Osteoblast (primary cell): ENCODE data around the gene WNK1. TPM values are rescaled to one million over a fixed set of nuclear protein-coding genes. Genes with fewer than 3 reads are reported as not detected.

Source experiments
- DNase-seq: peaks from one replicate; pipeline ENCODE4 v3.0.0; 2011; ENCODE audit warnings: low spot score, mixed read lengths; ENCODE audit not compliant: insufficient read length; ENCODE audit errors: missing footprints
- H2AFZ ChIP-seq: 2 replicates; pipeline ENCODE4 v1.6.0; 2011; ENCODE audit warnings: mild to moderate bottlenecking, low read length
- H3K27ac ChIP-seq: 2 replicates; pipeline ENCODE4 v1.5.1; 2011; ENCODE audit warnings: mild to moderate bottlenecking, low read depth, low read length, moderate library complexity
- H3K27me3 ChIP-seq: 2 replicates; pipeline ENCODE4 v1.6.0; 2012; ENCODE audit warnings: mild to moderate bottlenecking, control low read depth, inconsistent platforms, low read length, moderate library complexity; ENCODE audit not compliant: insufficient read depth
- H3K36me3 ChIP-seq: 2 replicates; pipeline ENCODE4 v1.5.1; 2011; ENCODE audit warnings: mild to moderate bottlenecking, low read length, control low read depth, moderate library complexity; ENCODE audit not compliant: insufficient read depth
- H3K4me1 ChIP-seq: 2 replicates; pipeline ENCODE4 v1.5.1; 2011; ENCODE audit warnings: mild to moderate bottlenecking, low read length, control low read depth, moderate library complexity; ENCODE audit not compliant: insufficient read depth
- H3K4me2 ChIP-seq: 2 replicates; pipeline ENCODE4 v1.6.0; 2011; ENCODE audit warnings: mild to moderate bottlenecking, low read length; ENCODE audit not compliant: insufficient read depth
- H3K4me3 ChIP-seq: fragments of 200-600 bp; sonication (generic); 3 replicates; pipeline ENCODE4 v1.5.1; 2012; ENCODE audit warnings: mild to moderate bottlenecking, low read length, inconsistent platforms; ENCODE audit not compliant: insufficient read depth
- H3K79me2 ChIP-seq: 2 replicates; pipeline ENCODE4 v1.6.0; 2012; ENCODE audit warnings: mild to moderate bottlenecking, low read length, control low read depth, inconsistent platforms; ENCODE audit not compliant: insufficient read depth
- H3K9me3 ChIP-seq: 2 replicates; pipeline ENCODE4 v1.5.1; 2011; ENCODE audit warnings: low read depth, low read length, control low read depth
- H4K20me1 ChIP-seq: 2 replicates; pipeline ENCODE4 v1.6.0; 2012; ENCODE audit warnings: mild to moderate bottlenecking, low read length, control low read depth; ENCODE audit not compliant: insufficient read depth
- CTCF ChIP-seq: IDR thresholded peaks from 2 replicates; pipeline ENCODE4 v1.5.1; 2011; ENCODE audit warnings: mild to moderate bottlenecking, low read depth, low read length, moderate library complexity; ENCODE audit errors: extremely low read depth
- total RNA-seq: library from RNA; depleted of rRNA; stranded (reverse); fragments of >200 nt; gene quantifications from 2 replicates; pipeline ENCODE4 v1.2.3, GENCODE V29; 2012

The WNK1 gene
- total RNA-seq, 1 donor: 110 TPM

GRCh38 chr12:726281-727140 lies 25.9 kb upstream of the WNK1 start:
- H3K4me3 ChIP-seq: no peak overlapping the region
- DNase-seq: peak; percentile 27
- H3K4me2 ChIP-seq: no peak overlapping the region
- H3K27me3 ChIP-seq: no peaks in the 10 kb centered on the region
- no peak overlapping the region for H2AFZ ChIP-seq
- no peaks in the 10 kb centered on the region for H4K20me1 ChIP-seq
- H3K27ac ChIP-seq: no peak overlapping the region
- H3K4me1 ChIP-seq: peaks cover 12% of the 10 kb centered on the region
- TF ChIP-seq CTCF: no peak
- no peaks in the 10 kb centered on the region for H3K79me2 ChIP-seq
- no peaks in the 10 kb centered on the region for H3K9me3 ChIP-seq
- H3K36me3 ChIP-seq: no peaks in the 10 kb centered on the region

DNA sequence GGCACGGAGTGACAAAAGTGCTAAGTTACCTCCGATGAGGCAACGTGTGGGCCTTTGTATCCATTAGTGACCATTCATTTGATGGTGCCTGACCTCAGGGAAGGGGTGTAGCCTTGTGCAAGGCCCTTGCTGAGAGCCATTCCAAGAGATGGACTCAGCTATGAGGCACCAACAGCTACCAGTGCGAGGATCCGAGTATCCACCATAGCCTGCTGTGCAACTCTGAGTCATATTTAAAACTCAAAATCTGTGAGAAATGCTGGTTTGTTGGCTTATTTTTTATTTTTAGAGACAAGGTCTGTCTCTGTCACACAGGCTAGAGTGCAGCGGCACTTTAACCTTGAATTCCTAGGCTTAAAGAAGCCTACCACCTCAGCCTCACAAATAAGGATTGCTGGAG lies 25.1 kb upstream of the WNK1 start:
- no peak overlapping the region for H2AFZ ChIP-seq
- no peak for TF ChIP-seq CTCF
- no peaks in the 10 kb centered on the region for H3K27me3 ChIP-seq
- H4K20me1 ChIP-seq: no peaks in the 10 kb centered on the region
- H3K4me2 ChIP-seq: no peak overlapping the region
- H3K4me1 ChIP-seq: peaks cover 12% of the 10 kb centered on the region
- H3K4me3 ChIP-seq: no peak overlapping the region
- peak; percentile 27 for DNase-seq
- H3K36me3 ChIP-seq: no peaks in the 10 kb centered on the region
- no peaks in the 10 kb centered on the region for H3K9me3 ChIP-seq
- H3K27ac ChIP-seq: no peak overlapping the region
- H3K79me2 ChIP-seq: no peaks in the 10 kb centered on the region

- H3K4me3 ChIP-seq: no peak overlapping the region
- DNase-seq: no peak
- no peaks in the 10 kb centered on the region for H3K36me3 ChIP-seq
- H3K9me3 ChIP-seq: no peaks in the 10 kb centered on the region
- no peak overlapping the region for H3K27ac ChIP-seq
- peaks cover 12% of the 10 kb centered on the region for H3K4me1 ChIP-seq
- no peaks in the 10 kb centered on the region for H3K27me3 ChIP-seq
- H3K4me2 ChIP-seq: no peak overlapping the region
- no peaks in the 10 kb centered on the region for H4K20me1 ChIP-seq
- H2AFZ ChIP-seq: no peak overlapping the region
- H3K79me2 ChIP-seq: no peaks in the 10 kb centered on the region
- no peak for TF ChIP-seq CTCF
These were observed 23.6 kb upstream of the WNK1 start for GRCh38 chr12:728781-729180.

GRCh38 chr12:729221-729620 lies 23.2 kb upstream of the WNK1 start:
- TF ChIP-seq CTCF: no peak
- Histone ChIP-seq H3K9me3 (no peaks in the 10 kb centered on the region), H3K4me3 (no peak overlapping the region), H3K27me3 (no peaks in the 10 kb centered on the region), H3K4me1 (peaks cover 12% of the 10 kb centered on the region), H4K20me1 (no peaks in the 10 kb centered on the region), H3K27ac (no peak overlapping the region), H3K4me2 (no peak overlapping the region), H3K36me3 (no peaks in the 10 kb centered on the region), H2AFZ (no peak overlapping the region), H3K79me2 (no peaks in the 10 kb centered on the region)
- DNase-seq: no peak
